Measurements from ENCODE around the gene ASB18. TPM values are rescaled to one million over a fixed set of nuclear protein-coding genes. Genes with fewer than 3 reads are reported as not detected.

Gene ASB18
- total and polyA plus RNA-seq, 5 experiments from 2014 or later, result not detected

DNA sequence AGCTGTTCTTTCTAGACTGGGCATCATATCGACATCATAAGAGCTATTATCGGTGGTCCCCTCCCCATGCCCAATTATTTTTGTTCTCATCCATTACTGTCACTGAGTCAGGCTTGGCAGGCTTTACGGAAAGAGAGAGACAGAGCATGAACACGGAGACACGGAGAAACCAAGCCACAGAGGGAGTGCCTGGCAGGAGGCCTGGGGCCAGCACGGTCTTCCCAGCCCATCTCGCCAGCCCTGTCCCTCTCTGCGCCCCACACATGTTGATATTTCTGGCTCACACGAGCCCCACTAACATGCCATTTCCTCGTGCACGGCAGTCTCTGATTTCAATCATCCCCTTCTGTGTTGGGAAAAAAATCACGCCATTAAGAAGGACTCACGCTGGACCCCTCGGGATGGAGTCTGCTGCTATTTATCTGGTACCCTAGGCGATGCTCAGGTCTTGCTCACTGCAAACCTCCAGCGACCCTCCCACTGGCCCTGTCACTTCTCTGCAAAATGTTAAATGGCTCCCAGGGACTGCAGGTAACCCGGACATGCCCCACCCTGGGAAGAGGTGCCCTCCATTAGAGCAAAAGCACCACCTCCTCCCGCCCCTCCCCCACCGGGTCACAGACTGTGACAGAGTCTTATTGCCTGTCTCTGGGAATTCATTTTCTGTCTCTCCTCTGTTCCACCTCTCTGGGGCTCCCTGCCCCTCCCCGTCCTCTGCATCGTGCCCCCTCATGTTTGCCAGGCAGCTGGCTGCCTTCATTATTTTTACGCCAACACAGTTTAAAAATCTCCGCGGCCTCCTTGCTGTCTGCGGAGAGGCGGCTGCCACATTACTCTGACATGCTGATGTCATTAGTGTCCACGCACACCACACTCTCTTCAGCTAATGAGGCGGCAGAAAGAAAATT is 55.9 kb downstream of the ASB18 start:
- DNase-seq (no peak), ATAC-seq (no peak)
- no peaks in the 10 kb centered on the region for H3K4me1 Mint-ChIP-seq
- POLR2A ChIA-PET, result no interaction called here
- peaks cover 10 to 49% (median 11%) of the 10 kb centered on the region in 5 donors for H3K27me3 Mint-ChIP-seq
- H3K4me3 Mint-ChIP-seq, result no peak overlapping the region
- no peaks in the 10 kb centered on the region for H3K36me3 Mint-ChIP-seq
- H3K27ac Mint-ChIP-seq, result no peak overlapping the region
- peaks cover 0 to 15% (median 3%) of the 10 kb centered on the region in 9 donors for H3K9me3 Mint-ChIP-seq

DNA sequence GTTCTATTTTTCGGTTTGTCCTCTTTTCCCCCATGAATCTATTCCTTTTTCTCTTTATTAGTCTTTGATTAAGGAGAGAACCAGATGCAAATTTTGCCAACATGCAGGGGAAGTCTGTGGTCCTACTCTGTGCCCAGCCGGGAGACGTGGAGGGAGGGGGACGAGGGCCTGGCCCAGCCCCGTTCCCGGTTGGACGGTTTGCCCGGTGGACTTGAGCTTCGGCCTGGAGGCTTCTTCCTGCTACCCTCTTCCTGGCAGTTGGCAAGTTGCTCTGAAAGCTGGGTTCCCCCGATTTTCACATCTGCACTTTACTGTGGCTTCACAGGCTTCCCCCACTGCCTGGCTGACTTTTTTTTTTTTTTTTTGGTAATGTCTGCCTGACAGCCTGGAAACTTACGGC is 56.7 kb downstream of the ASB18 start:
- H3K27me3 Mint-ChIP-seq, result peaks cover 7 to 43% (median 11%) of the 10 kb centered on the region in 5 donors
- POLR2A ChIA-PET, result no interaction called here
- H3K36me3 Mint-ChIP-seq, result no peaks in the 10 kb centered on the region
- no peaks in the 10 kb centered on the region for H3K4me1 Mint-ChIP-seq
- H3K4me3 Mint-ChIP-seq, result no peak overlapping the region
- H3K9me3 Mint-ChIP-seq, result peaks cover 0 to 15% (median 3%) of the 10 kb centered on the region in 9 donors
- ATAC-seq, result no peak
- DNase-seq, result no peak
- no peak overlapping the region for H3K27ac Mint-ChIP-seq

DNA sequence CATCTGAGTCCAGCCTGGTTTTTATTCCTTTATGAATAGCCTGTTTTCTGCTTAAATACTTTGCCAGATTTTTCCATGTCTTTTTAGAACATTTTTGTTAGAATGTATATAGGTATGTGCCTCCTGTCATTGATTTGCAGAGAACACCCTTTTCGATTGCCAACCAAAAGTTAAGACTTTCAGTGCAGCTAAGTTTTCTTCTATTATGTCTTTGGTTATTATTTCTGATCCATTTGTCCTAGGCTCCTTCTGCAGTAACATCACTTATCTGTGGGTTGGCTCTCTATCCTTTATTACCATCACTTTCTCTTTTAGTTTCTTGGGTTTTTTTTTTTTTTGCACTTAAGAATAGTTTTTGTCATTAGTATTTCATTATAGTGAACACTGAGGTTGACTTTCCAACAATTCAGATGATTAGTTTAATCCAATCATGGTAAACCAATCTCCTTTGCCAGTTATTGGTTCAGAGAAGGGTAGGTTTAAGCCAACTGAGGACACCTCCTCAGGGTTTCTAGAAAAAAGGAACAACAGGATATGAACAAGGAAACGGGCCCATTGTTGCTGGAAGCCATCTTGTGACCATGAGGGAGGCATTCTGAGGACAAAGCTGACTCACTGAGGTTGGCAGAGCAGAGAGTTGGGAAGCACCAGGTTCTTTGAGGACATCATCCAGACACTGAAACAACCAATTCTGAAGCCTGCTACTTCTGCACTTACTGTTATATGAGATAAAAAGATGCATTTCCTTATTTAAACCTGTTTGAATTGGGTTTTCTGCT is 58.1 kb downstream of the ASB18 start:
- peaks cover 0 to 15% (median 3%) of the 10 kb centered on the region in 9 donors for H3K9me3 Mint-ChIP-seq
- no peak for DNase-seq
- ATAC-seq, result no peak
- H3K36me3 Mint-ChIP-seq, result no peaks in the 10 kb centered on the region
- POLR2A ChIA-PET, result no interaction called here
- no peaks in the 10 kb centered on the region for H3K4me1 Mint-ChIP-seq
- H3K27me3 Mint-ChIP-seq, result peaks cover 5 to 36% (median 16%) of the 10 kb centered on the region in 5 donors
- no peak overlapping the region for H3K27ac Mint-ChIP-seq
- no peak overlapping the region for H3K4me3 Mint-ChIP-seq

DNA sequence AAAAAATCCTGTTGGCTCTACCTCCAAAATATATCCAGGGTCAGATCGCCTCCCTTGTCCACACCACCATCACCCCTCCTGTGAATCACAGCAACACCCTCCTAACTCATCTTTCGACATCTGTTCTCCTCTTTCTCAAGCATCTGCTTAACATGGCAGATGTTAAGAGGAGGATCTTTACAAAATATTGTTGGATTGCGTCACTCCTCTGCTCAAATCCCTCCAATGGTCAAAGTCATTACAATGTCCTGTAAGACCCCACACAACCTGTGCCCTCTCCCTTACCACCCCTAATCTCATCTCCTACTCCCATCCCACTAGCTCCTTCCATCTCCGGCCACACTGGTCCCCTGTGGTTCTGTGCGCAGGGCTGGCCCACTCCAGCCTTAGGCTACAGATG is 59.3 kb downstream of the ASB18 start:
- Mint-ChIP-seq H3K9me3 (peaks cover 0 to 15% (median 3%) of the 10 kb centered on the region in 9 donors), H3K27ac (no peak overlapping the region), H3K36me3 (no peaks in the 10 kb centered on the region), H3K4me1 (no peaks in the 10 kb centered on the region), H3K4me3 (no peak overlapping the region), H3K27me3 (peaks cover 5 to 25% (median 17%) of the 10 kb centered on the region in 5 donors)
- DNase-seq, result no peak
- ATAC-seq, result no peak
- POLR2A ChIA-PET, result no interaction called here

DNA sequence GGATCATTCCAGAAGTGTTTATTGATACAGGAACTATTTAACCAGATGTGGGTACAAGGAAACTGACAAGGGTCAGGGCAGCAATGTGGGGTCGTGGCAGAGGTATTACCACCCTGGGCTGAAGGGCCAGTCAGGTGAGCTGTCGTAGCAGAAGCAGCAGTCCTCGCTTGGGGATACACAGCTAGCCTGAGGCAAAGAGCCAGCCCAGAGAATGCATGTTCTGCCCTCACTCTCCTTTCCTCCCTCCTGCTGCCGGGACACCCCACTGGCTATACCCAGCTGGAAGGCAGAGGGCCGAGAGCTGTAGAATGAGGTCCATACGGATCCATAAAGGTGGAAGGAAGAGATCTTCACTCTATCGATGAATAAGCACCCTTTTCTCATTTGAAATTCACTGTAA is 63.8 kb downstream of the ASB18 start:
- ATAC-seq (no peak), DNase-seq (no peak)
- Mint-ChIP-seq H3K36me3 (no peaks in the 10 kb centered on the region), H3K27ac (no peak overlapping the region), H3K4me1 (no peaks in the 10 kb centered on the region), H3K27me3 (peaks cover 2 to 9% (median 4%) of the 10 kb centered on the region in 5 donors), H3K4me3 (no peak overlapping the region), H3K9me3 (no peaks in the 10 kb centered on the region)
- POLR2A ChIA-PET, result no interaction called here

DNA sequence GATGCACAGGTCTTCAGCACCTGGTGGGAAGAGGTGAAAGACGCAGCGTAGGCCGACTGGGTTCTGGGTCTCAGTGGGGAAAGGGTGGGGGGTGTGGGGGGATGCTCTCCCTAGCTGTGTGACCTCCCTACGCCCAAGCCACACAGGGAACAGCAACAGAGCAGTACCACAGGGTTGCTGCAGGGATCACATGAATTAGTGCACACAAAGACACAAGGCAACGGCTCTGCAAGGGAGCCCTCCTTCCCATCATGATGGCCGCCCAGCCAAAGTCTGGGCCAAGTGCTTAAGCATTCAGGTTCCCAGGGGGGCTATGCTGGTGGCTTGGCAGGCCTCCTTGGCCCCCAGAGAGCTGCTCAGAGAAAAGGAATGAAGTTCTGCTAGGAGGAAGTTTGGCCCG is 67.8 kb downstream of the ASB18 start:
- H3K27ac Mint-ChIP-seq, result no peak overlapping the region
- H3K9me3 Mint-ChIP-seq, result peaks cover 0 to 2% (median 0%) of the 10 kb centered on the region in 9 donors
- DNase-seq (no peak), ATAC-seq (no peak)
- POLR2A ChIA-PET, result no interaction called here
- no peaks in the 10 kb centered on the region for H3K4me1 Mint-ChIP-seq
- peaks cover 3 to 9% (median 4%) of the 10 kb centered on the region in 5 donors for H3K27me3 Mint-ChIP-seq
- H3K4me3 Mint-ChIP-seq, result no peak overlapping the region
- H3K36me3 Mint-ChIP-seq, result no peaks in the 10 kb centered on the region

DNA sequence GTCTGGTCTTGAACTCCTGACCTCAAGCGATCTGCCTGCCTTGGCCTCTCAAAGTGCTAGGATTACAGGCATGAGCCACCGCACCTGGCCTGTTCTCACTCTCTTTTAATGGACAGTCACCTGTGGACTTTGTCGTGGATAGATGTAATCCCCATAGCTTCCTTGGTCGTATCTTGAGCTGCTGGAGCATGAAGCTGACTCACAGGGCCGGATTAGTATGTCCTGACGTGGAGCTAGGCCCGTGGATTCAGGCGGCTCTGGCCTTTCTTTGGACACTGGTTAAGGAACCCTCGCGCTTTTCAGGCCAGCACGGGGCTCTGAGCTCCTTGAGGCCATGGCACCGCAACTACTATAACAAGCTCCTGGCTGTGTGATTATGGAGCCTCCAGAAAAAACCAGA is 68.5 kb downstream of the ASB18 start:
- ATAC-seq (no peak), DNase-seq (no peak)
- peaks cover 3 to 6% (median 4%) of the 10 kb centered on the region in 5 donors for H3K27me3 Mint-ChIP-seq
- H3K9me3 Mint-ChIP-seq, result peaks cover 0 to 2% (median 0%) of the 10 kb centered on the region in 9 donors
- no peak overlapping the region for H3K27ac Mint-ChIP-seq
- H3K36me3 Mint-ChIP-seq, result no peaks in the 10 kb centered on the region
- POLR2A ChIA-PET, result no interaction called here
- H3K4me1 Mint-ChIP-seq, result no peaks in the 10 kb centered on the region
- H3K4me3 Mint-ChIP-seq, result no peak overlapping the region

DNA sequence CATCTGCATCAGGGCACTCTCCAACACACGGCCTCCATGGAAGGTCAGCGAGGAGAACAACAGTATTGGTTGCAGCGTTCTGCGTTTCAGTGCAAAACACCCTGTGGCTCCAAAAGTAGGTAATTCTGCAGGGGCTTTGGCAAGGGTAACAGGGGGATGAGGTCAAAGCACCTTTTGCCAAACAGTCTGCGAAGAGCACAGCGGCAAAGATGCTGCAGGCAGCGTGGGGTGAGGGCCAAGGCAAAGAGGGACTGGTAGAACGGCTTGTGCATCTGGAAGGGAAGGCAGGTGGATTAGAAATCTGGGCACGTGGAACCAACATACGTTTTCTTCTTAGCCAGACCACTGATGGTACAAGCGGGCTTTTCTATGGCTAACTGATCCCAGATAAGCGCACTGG is 69.4 kb downstream of the ASB18 start:
- no peak overlapping the region for H3K4me3 Mint-ChIP-seq
- no peak overlapping the region for H3K27ac Mint-ChIP-seq
- ATAC-seq (no peak), DNase-seq (no peak)
- no peaks in the 10 kb centered on the region for H3K4me1 Mint-ChIP-seq
- no peaks in the 10 kb centered on the region for H3K36me3 Mint-ChIP-seq
- POLR2A ChIA-PET, result no interaction called here
- peaks cover 4 to 6% (median 6%) of the 10 kb centered on the region in 5 donors for H3K27me3 Mint-ChIP-seq
- H3K9me3 Mint-ChIP-seq, result peaks cover 0 to 2% (median 0%) of the 10 kb centered on the region in 9 donors

DNA sequence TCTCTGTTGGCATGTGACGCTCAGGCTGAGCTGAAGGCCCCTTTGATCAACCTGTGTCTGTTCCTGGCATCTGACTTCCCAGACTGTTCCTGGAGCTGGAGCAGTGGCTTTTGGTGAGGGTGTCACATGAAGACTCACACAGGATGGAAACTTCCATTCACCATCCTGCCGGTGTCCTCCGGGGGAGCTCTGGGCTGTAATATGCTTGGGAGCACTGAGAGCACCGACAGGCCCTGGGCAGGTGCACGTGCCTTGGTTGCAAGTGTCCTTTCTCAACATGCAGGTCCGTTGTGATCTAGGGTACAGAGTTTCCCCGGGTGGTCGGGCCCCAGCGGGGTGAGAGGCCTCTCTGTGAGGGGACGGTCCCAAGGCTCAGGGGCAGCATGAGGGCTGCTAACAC is 71.2 kb downstream of the ASB18 start:
- no peak for DNase-seq
- H3K4me3 Mint-ChIP-seq, result no peak overlapping the region
- H3K27me3 Mint-ChIP-seq, result peaks cover 5 to 10% (median 6%) of the 10 kb centered on the region in 5 donors
- H3K4me1 Mint-ChIP-seq, result no peaks in the 10 kb centered on the region
- ATAC-seq, result no peak
- POLR2A ChIA-PET, result no interaction called here
- no peak overlapping the region for H3K27ac Mint-ChIP-seq
- H3K9me3 Mint-ChIP-seq, result peaks cover 0 to 2% (median 0%) of the 10 kb centered on the region in 9 donors
- H3K36me3 Mint-ChIP-seq, result no peaks in the 10 kb centered on the region

DNA sequence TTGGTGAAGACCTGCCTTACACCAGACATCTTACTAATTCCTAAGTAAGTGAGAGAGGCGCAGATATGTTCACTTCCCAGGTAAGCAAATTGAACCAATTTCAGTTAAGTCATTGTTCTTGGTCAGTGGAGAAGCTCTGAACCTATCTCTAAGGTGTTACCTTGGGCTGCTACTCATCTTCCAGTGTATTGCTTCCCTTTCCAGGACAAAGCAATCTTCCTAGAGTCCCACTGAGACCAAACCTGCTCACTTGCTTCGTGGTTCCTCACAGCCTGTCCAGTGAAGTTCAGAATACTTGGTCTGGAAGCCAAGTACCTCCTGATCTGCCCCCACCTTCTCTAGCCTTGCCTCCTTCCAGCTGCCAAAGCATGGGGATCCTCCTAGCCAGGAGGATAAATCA is 73.5 kb downstream of the ASB18 start:
- POLR2A ChIA-PET, result no interaction called here
- no peak overlapping the region for H3K27ac Mint-ChIP-seq
- no peak for ATAC-seq
- H3K4me1 Mint-ChIP-seq, result no peaks in the 10 kb centered on the region
- peaks cover 0 to 4% (median 2%) of the 10 kb centered on the region in 9 donors for H3K9me3 Mint-ChIP-seq
- peaks cover 14 to 21% (median 19%) of the 10 kb centered on the region in 5 donors for H3K27me3 Mint-ChIP-seq
- H3K4me3 Mint-ChIP-seq, result no peak overlapping the region
- peaks cover 0 to 5% (median 1%) of the 10 kb centered on the region in 3 donors for H3K36me3 Mint-ChIP-seq
- DNase-seq, result no peak

DNA sequence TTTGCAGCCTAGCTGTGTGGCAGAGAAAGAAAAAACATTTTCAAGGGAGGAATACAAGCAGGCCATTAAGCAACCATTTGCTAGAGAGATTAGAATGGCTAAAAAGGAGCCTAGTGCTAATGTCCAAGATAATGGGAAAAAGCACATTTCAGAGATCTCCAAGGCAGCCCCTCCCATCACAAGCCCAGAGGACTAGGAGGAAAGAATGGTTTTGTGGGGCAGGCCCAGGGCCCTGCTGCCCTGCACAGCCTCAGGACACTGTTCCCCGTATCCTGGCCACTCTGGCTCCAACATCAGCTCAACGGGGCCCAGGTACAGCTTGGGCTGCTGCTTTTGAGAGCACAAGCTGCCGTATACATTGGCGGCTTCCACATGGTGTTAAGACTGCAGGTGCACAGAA is 79.5 kb downstream of the ASB18 start:
- no peak overlapping the region for H3K4me3 Mint-ChIP-seq
- H3K27me3 Mint-ChIP-seq, result peaks cover 57 to 79% (median 59%) of the 10 kb centered on the region in 5 donors
- peaks cover 0 to 6% (median 3%) of the 10 kb centered on the region in 4 donors for H3K4me1 Mint-ChIP-seq
- H3K27ac Mint-ChIP-seq, result no peak overlapping the region
- peaks cover 0 to 21% (median 2%) of the 10 kb centered on the region in 9 donors for H3K9me3 Mint-ChIP-seq
- POLR2A ChIA-PET, result no interaction called here
- H3K36me3 Mint-ChIP-seq, result peaks cover 0 to 9% (median 5%) of the 10 kb centered on the region in 3 donors
- DNase-seq, result no peak
- ATAC-seq, result no peak

DNA sequence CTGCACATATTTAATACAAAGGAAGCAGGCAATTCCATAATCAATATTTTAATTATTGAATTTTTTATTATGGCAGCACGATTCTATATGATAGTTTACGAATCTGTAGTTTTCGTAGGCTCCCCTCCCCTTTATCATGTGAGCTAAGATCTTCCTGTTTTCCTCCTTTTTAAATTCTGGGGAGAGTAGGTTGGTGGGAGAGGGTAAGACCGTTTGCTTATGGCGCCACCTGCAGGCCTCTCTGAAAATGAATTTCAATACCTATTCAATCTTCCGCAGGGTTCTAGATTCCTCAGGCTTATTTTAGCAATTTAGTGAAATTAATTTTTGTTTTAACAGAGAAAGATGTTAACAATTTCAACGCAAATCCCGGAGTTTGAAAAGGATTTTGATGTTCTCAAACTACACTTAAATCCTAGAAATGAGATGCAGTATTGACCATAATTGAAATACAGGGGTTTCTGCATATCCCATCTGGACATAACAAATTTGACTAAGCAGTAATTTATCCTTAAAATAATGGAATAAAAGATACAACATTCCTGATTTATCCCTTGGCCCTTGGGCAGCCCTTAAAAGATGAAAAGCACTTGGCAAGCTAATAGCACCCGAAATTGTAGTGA is 83.3 kb downstream of the ASB18 start:
- H3K36me3 Mint-ChIP-seq, result peaks cover 0 to 9% (median 0%) of the 10 kb centered on the region in 3 donors
- no peak overlapping the region for H3K4me3 Mint-ChIP-seq
- no peak for DNase-seq
- no peak overlapping the region for H3K27ac Mint-ChIP-seq
- H3K4me1 Mint-ChIP-seq, result peaks cover 0 to 16% (median 10%) of the 10 kb centered on the region in 4 donors
- POLR2A ChIA-PET, result no interaction called here
- peaks cover 47 to 91% (median 66%) of the 10 kb centered on the region in 5 donors for H3K27me3 Mint-ChIP-seq
- peaks cover 0 to 21% (median 0%) of the 10 kb centered on the region in 9 donors for H3K9me3 Mint-ChIP-seq
- ATAC-seq, result no peak
